Mesenteric fat pad (tissue), 1 donor: ENCODE results near the gene C19orf73. TPM values are rescaled to one million over a fixed set of nuclear protein-coding genes. Genes with fewer than 3 reads are reported as not detected.

Experiments
- DNase-seq: peaks from one replicate; pipeline ENCODE4 v3.0.0-alpha.2; 2020; ENCODE audit warnings: low spot score
- total RNA-seq: library from RNA; stranded (reverse); fragmentation: NEBNext Ultra II Directional; extraction: Animal tissue kit (Norgen Biotek cat#: 25700); gene quantifications from one replicate; pipeline ENCODE4 v1.2.1, GENCODE V29; 2021
- donor health status: DM: yes; HTN: yes; CAD: no.

C19orf73 gene
- total RNA-seq, 1 donor from 2014 or later, result not detected

DNA sequence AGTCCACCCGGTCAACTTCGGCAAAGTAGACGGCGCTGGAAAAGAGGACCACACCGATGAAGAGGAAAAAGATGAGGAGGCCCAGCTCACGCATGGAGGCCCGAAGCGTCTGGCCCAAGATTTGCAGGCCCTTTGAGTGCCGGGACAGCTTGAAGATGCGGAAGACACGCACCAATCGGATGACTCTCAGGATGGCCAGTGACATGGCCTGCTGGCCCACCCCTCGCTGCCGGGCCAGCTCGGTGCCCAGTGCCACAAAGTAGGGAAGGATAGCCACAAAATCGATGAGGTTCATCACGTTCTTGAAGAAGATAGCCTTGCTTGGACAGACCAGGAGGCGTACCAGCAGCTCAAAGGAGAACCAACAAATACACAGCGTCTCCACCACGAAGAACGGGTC is 48.5 kb downstream of the C19orf73 start:
- no peak for DNase-seq

DNA sequence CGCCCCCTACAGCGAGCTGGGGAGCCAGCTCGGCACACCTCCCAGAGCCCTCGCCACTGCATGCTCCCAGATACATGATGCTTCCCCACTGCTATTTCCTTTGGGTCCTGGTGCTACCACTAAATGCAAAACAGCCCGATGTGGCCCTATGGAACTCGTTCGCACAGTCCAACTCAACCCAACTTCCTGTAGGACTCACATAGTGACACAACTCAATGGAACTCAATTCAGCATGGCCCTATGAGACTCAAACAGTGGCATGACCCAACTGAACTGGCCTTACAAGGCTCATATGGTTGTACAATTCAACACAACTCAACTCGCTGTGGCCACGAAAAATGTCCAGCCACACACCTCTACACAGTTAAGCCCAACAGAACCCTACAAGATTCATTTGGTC is 49.9 kb downstream of the C19orf73 start:
- DNase-seq, result no peak

Other genes starting within 250 kb of the C19orf73 start
- gene PPP1R15A, start 246.7 kb downstream of the C19orf73 start, total RNA-seq, result 152 TPM
- not detected for gene TULP2, start 220.4 kb downstream of the C19orf73 start, total RNA-seq
- gene NUCB1, start 218.8 kb downstream of the C19orf73 start, total RNA-seq, result 304 TPM
- 0.61 TPM for gene DHDH, start 185.4 kb downstream of the C19orf73 start, total RNA-seq
- 71.8 TPM for gene BAX, start 164.3 kb downstream of the C19orf73 start, total RNA-seq
- gene FTL, start 153.8 kb downstream of the C19orf73 start, total RNA-seq, result 9,334 TPM
- gene GYS1, start 125.8 kb downstream of the C19orf73 start, total RNA-seq, result 82.0 TPM
- gene RUVBL2, start 125.3 kb downstream of the C19orf73 start, total RNA-seq, result 40.0 TPM
- gene LHB, start 102.1 kb downstream of the C19orf73 start, total RNA-seq, result not detected
- gene CGB3, start 94.8 kb downstream of the C19orf73 start, total RNA-seq, result not detected
- gene CGB2, start 87.3 kb downstream of the C19orf73 start, total RNA-seq, result not detected
- gene CGB1, start 82.2 kb downstream of the C19orf73 start, total RNA-seq, result not detected
- not detected for gene CGB5, start 75.3 kb downstream of the C19orf73 start, total RNA-seq
- not detected for gene CGB8, start 70.0 kb downstream of the C19orf73 start, total RNA-seq
- gene CGB7, start 61.4 kb downstream of the C19orf73 start, total RNA-seq, result not detected
- gene NTF4, start 54.3 kb downstream of the C19orf73 start, total RNA-seq, result not detected
- not detected for gene KCNA7, start 46.4 kb downstream of the C19orf73 start, total RNA-seq
- 148 TPM for gene SNRNP70, start 33.7 kb downstream of the C19orf73 start, total RNA-seq
- gene LIN7B, start 4.8 kb downstream of the C19orf73 start, total RNA-seq, result 4.2 TPM
- gene PPFIA3, start 401 bp upstream of the C19orf73 start, total RNA-seq, result 3.1 TPM
- gene HRC, start 36.3 kb upstream of the C19orf73 start, total RNA-seq, result 1.3 TPM
- 17.0 TPM for gene TRPM4, start 38.6 kb upstream of the C19orf73 start, total RNA-seq
- gene SLC6A16, start 206.0 kb upstream of the C19orf73 start, total RNA-seq, result 3.1 TPM
- gene CD37, start 216.3 kb upstream of the C19orf73 start, total RNA-seq, result 32.1 TPM
- 48.3 TPM for gene TEAD2, start 243.3 kb upstream of the C19orf73 start, total RNA-seq
- gene DKKL1, start 244.7 kb upstream of the C19orf73 start, total RNA-seq, result not detected